Fibroblast of lung (primary cell): ENCODE data around the gene TATDN2. TPM values are rescaled to one million over a fixed set of nuclear protein-coding genes. Genes with fewer than 3 reads are reported as not detected.

Source experiments
- DNase-seq, 2 donors: peaks; one replicate each; pipeline versions ENCODE4 v3.0.0 to v3.0.0-alpha.2; 2010; ENCODE audit warnings: low read depth in 2 of 2
- H2AFZ ChIP-seq: 2 replicates; pipeline ENCODE4 v1.5.1; 2012; ENCODE audit warnings: low read length, control low read depth, inconsistent platforms
- H3K27ac ChIP-seq: 2 replicates; pipeline ENCODE4 v1.5.1; 2011; ENCODE audit warnings: low read length, control low read depth; ENCODE audit not compliant: insufficient read depth
- H3K27me3 ChIP-seq: 2 replicates; pipeline ENCODE4 v1.5.1; 2011; ENCODE audit warnings: mild to moderate bottlenecking, low read length; ENCODE audit not compliant: control insufficient read depth, insufficient read depth
- H3K36me3 ChIP-seq: 2 replicates; pipeline ENCODE4 v1.5.1; 2011; ENCODE audit warnings: low read length; ENCODE audit not compliant: control insufficient read depth, insufficient read depth
- H3K4me1 ChIP-seq: 2 replicates; pipeline ENCODE4 v1.5.1; 2011; ENCODE audit warnings: low read length; ENCODE audit not compliant: control insufficient read depth, insufficient read depth; ENCODE audit errors: extremely low read depth
- H3K4me2 ChIP-seq: 2 replicates; pipeline ENCODE4 v1.5.1; 2011; ENCODE audit warnings: low read length, control low read depth; ENCODE audit not compliant: insufficient read depth; ENCODE audit errors: extremely low read depth
- H3K4me3 ChIP-seq, 4 experiments: fragments of 200-600 bp in 1 of 4; sonication (generic) in 1 of 4; replicated peaks in 1 of 4; 2 replicates each; pipeline ENCODE4 v1.5.1; 2011 to 2016; ENCODE audit warnings: low read length in 4 of 4, low read depth in 3 of 4, mild to moderate bottlenecking in 3 of 4, control low read depth in 2 of 4, inconsistent platforms in 1 of 4, mixed read lengths in 1 of 4; ENCODE audit not compliant: insufficient read depth in 1 of 4; ENCODE audit errors: control extremely low read depth in 1 of 4
- H3K79me2 ChIP-seq: 2 replicates; pipeline ENCODE4 v1.5.1; 2012; ENCODE audit warnings: mild to moderate bottlenecking, low read length, inconsistent platforms; ENCODE audit not compliant: control insufficient read depth, insufficient read depth
- H3K9ac ChIP-seq: 2 replicates; pipeline ENCODE4 v1.5.1; 2011; ENCODE audit warnings: mild to moderate bottlenecking, low read length, control low read depth; ENCODE audit not compliant: insufficient read depth
- H3K9me3 ChIP-seq: 2 replicates; pipeline ENCODE4 v1.5.1; 2012; ENCODE audit warnings: low read depth, low read length; ENCODE audit not compliant: control insufficient read depth, insufficient read depth
- H4K20me1 ChIP-seq: 2 replicates; pipeline ENCODE4 v1.5.1; 2011; ENCODE audit warnings: low read length; ENCODE audit not compliant: control insufficient read depth, insufficient read depth; ENCODE audit errors: extremely low read depth
- EZH2 ChIP-seq: IDR thresholded peaks from 2 replicates; pipeline ENCODE4 v1.5.1; 2012; ENCODE audit warnings: low read length, control low read depth, mild to moderate bottlenecking; ENCODE audit errors: missing control alignments
- polyA plus RNA-seq, 2 donors: library from polyadenylated mRNA; depleted of rRNA in 1 of 2; stranded (reverse) in 1 of 2; unstranded in 1 of 2; fragments of >200 nt; gene quantifications; 2 replicates each; pipeline ENCODE4 v1.2.1, GENCODE V29; 2011 to 2012; ENCODE audit warnings: missing spikeins in 1 of 2
- total RNA-seq: library from RNA; depleted of rRNA; stranded (reverse); fragments of >200 nt; gene quantifications from 2 replicates; pipeline ENCODE4 v1.2.1, GENCODE V29; 2014
- TF ChIP-seq, protein P1 (sequence below), 2 donors: IDR thresholded peaks in 1 of 2; conservative IDR thresholded peaks in 1 of 2; 1 replicate in 1 of 2; 2 replicates in 1 of 2; pipeline ENCODE4 v1.5.1; 2011 to 2012; ENCODE audit warnings: low read length in 2 of 2, control low read depth in 1 of 2, inconsistent platforms in 1 of 2, low read depth in 1 of 2, mild to moderate bottlenecking in 1 of 2

The TATDN2 gene
- total and polyA plus RNA-seq, 2 donors (not counting 1 experiment from before 2014, with no cell fraction given), result 12.4 to 16.5 TPM

DNA sequence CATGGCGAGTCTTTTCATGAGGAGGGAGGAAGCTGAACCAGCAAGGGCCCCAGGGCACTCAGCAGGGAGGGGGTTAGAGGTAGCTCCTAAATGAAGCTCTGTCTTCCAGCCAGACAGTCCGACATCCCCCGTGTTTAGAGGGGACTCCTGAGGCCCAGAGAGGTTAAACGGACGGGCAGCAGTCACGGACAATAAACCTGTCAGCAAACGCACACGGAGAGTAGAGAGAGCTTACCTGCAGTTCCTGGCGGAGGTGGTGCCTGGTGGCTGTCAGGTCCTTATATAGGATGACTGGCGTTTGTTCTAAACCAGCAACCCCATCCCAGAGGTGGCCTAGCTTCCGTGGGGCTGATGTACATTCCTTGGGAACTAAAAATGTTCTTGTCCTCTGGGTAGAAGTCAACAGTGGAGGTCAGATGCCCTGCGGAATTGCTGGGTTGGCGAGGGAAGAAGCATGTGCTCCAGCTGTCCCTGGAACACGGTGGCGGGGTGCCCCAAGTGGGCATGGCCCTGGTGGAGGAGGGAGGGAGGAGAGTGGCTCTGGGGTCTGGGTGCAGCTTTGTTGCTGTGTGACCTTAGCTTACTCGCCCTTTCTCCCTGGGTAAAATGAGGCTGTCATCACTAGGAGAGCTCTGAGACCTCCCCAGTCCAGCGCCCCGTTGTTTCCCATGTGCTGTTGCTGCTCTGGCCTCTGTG, 42.4 kb downstream of the TATDN2 start:
- Histone ChIP-seq H3K9me3 (no peaks in the 10 kb centered on the region), H3K4me3 (no peak overlapping the region), H3K4me1 (no peaks in the 10 kb centered on the region), H4K20me1 (no peaks in the 10 kb centered on the region), H2AFZ (no peak overlapping the region), H3K36me3 (peaks cover 1% of the 10 kb centered on the region), H3K27me3 (no peaks in the 10 kb centered on the region), H3K9ac (no peak overlapping the region), H3K79me2 (no peaks in the 10 kb centered on the region), H3K4me2 (no peak overlapping the region), H3K27ac (no peak overlapping the region)
- TF ChIP-seq, protein P1, sequence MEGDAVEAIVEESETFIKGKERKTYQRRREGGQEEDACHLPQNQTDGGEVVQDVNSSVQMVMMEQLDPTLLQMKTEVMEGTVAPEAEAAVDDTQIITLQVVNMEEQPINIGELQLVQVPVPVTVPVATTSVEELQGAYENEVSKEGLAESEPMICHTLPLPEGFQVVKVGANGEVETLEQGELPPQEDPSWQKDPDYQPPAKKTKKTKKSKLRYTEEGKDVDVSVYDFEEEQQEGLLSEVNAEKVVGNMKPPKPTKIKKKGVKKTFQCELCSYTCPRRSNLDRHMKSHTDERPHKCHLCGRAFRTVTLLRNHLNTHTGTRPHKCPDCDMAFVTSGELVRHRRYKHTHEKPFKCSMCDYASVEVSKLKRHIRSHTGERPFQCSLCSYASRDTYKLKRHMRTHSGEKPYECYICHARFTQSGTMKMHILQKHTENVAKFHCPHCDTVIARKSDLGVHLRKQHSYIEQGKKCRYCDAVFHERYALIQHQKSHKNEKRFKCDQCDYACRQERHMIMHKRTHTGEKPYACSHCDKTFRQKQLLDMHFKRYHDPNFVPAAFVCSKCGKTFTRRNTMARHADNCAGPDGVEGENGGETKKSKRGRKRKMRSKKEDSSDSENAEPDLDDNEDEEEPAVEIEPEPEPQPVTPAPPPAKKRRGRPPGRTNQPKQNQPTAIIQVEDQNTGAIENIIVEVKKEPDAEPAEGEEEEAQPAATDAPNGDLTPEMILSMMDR (conservative IDR thresholded peaks at IDR 0.05 in 1 of 2, IDR thresholded peaks at IDR 0.05 in 1 of 2; ENCODE audit: low read depth in 1 of 2, low read length in 2 of 2), result no peak
- no peak for TF ChIP-seq EZH2
- DNase-seq, result no peak

DNA sequence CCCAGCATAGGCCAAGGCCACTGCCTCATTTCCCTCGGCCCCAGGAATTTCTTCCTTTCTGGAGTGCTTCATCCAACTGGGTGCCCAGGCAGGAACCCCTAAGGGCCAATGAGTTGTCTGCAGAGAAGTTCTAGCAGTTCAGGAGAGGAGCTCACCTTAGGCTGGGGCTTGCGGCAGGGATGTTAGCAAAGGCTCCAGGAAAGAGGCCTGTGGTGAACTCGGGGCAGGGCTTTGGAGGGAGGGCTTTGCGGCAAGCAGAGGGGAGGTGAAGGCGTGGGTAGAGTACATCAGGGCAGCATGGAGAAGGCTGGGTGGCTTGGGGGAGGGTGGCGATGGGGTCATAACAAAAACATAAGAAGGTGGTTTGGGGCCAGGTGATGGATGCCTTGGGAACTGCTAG, 43.4 kb downstream of the TATDN2 start:
- Histone ChIP-seq H3K4me2 (no peak overlapping the region), H3K9me3 (no peaks in the 10 kb centered on the region), H3K27me3 (no peaks in the 10 kb centered on the region), H2AFZ (no peak overlapping the region), H3K27ac (no peak overlapping the region), H3K36me3 (peaks cover 1% of the 10 kb centered on the region), H3K9ac (no peak overlapping the region), H3K4me1 (no peaks in the 10 kb centered on the region), H3K4me3 (no peak overlapping the region), H4K20me1 (no peaks in the 10 kb centered on the region), H3K79me2 (no peaks in the 10 kb centered on the region)
- DNase-seq, result no peak
- TF ChIP-seq, protein P1 (conservative IDR thresholded peaks at IDR 0.05 in 1 of 2, IDR thresholded peaks at IDR 0.05 in 1 of 2; ENCODE audit: low read depth in 1 of 2, low read length in 2 of 2), result no peak
- no peak for TF ChIP-seq EZH2

DNA sequence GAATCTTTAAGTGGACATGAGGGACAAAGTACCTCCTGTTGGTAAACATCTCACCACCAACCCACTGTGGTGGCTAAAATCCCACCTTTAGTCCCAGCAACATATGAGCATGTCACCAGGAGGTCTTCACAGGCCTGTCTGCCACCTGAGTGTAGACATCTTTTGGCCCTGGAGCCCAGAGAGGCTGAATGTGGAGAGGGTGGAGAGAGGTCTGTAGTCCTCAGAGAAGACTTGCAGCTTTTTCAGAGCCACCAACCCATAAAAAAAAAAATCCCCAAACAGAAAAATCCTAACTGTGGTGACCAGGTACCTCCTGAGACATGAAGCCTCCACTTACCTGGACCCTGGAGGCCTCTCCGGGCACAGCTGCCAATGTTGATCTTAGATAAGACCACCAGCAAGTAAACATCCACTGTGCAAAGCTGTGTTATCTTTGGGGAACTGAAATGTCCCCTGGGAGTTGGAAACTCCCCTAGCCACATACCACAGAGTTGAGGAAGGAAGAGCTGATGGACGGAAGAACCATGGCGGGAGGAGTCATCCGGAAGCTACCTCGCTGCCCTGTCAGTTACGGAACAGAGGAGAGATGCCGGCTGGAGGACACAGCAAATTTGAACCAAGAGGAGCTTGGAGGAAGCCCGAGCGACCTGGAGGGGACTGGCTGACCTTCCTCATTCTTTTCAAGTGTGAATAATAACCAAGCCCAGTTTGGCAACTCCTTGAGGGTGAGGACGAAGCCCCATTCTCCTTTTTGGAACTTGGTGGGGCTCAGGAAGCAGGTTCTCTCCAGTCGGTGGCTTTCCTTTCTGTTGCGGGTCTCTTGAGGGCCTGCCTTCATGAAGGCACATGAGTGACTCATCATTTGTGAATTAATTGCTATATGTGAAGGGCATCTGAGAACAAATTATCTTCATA, 44.5 kb downstream of the TATDN2 start, which contains the start of gene GHRL:
Gene GHRL (minus strand): TSS at position 443 of the 915 bp plus-strand sequence. CDS start 2,767 bp downstream, outside the sequence.
- Histone ChIP-seq H3K36me3 (peaks cover 1% of the 10 kb centered on the region), H3K27me3 (no peaks in the 10 kb centered on the region), H3K27ac (no peak within 1 kb of the TSS), H4K20me1 (no peaks in the 10 kb centered on the region), H3K9ac (no peak within 1 kb of the TSS), H3K4me2 (no peak within 1 kb of the TSS), H3K9me3 (no peaks in the 10 kb centered on the region), H2AFZ (no peak within 1 kb of the TSS), H3K4me1 (no peaks in the 10 kb centered on the region), H3K4me3 (no peak within 1 kb of the TSS), H3K79me2 (no peaks in the 10 kb centered on the region)
- TF ChIP-seq EZH2, result no peak
- TF ChIP-seq, protein P1 (conservative IDR thresholded peaks at IDR 0.05 in 1 of 2, IDR thresholded peaks at IDR 0.05 in 1 of 2; ENCODE audit: low read depth in 1 of 2, low read length in 2 of 2), result no peak
- DNase-seq, result no peak
